ENCODE measurements around the gene POLR3C.

DNA sequence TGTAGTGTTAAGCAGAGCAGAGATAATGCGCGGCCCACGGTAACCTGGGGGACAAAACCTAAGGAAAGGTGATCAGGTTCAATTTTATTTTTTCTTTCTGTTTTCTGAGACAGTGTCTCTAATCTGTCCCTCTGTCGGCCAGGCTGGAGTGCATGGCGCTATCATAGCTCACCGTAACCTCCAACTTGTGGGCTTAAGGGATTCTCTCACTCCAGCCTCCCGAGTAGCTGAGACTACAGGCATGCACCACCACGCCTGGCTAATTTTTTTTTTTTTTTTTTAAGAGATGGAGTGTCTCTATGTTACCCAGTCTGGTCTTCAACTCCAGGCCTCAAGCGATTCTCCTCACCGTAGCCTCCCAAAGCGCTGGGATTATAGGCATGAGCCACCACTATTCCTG, 62.4 kb downstream of the POLR3C start:
- TF ChIP-seq POLR2A (IDR thresholded peaks at IDR 0.05; ENCODE audit: low read depth, low read length) (no peak), TAF1 (IDR thresholded peaks at IDR 0.05; ENCODE audit: borderline replicate concordance, low read depth, low read length) (no peak)
